Mucosa of stomach (tissue), 1 donor: ENCODE results near the gene SOX13.
A peak's percentile ranks its signal among the peaks of the same experiment; 100 is the strongest.

ENCODE experiments used
- H3K27me3 ChIP-seq: one replicate; pipeline ENCODE4 v1.7.0; 2013; ENCODE audit warnings: mild to moderate bottlenecking, low read length; ENCODE audit not compliant: control insufficient read depth, insufficient read depth
- H3K36me3 ChIP-seq: one replicate; pipeline ENCODE4 v1.7.0; 2013; ENCODE audit warnings: low read length; ENCODE audit not compliant: control insufficient read depth, insufficient read depth
- H3K4me1 ChIP-seq: one replicate; pipeline ENCODE4 v1.7.0; 2013; ENCODE audit warnings: mild to moderate bottlenecking, low read length; ENCODE audit not compliant: control insufficient read depth, insufficient read depth
- H3K4me3 ChIP-seq: one replicate; pipeline ENCODE4 v1.7.0; 2013; ENCODE audit warnings: low read length
- H3K9ac ChIP-seq: one replicate; pipeline ENCODE4 v1.7.0; 2013; ENCODE audit warnings: mild to moderate bottlenecking, low read length, moderate library complexity
- H3K9me3 ChIP-seq: one replicate; pipeline ENCODE4 v1.7.0; 2013; ENCODE audit warnings: mild to moderate bottlenecking, low read length, moderate library complexity; ENCODE audit not compliant: control insufficient read depth
- donor health status: Pancreatic carcinoma.

The SOX13 gene

GRCh38 chr1:204121840-204122555 lies 49.1 kb downstream of the SOX13 start:
- Histone ChIP-seq H3K36me3 (no peaks in the 10 kb centered on the region), H3K27me3 (no peaks in the 10 kb centered on the region), H3K9ac (no peak overlapping the region)

GRCh38 chr1:204123376-204123775 lies 50.5 kb downstream of the SOX13 start:
- Histone ChIP-seq H3K27me3 (no peaks in the 10 kb centered on the region), H3K36me3 (no peaks in the 10 kb centered on the region), H3K9me3 (no peaks in the 10 kb centered on the region), H3K4me3 (no peak overlapping the region), H3K4me1 (no peaks in the 10 kb centered on the region), H3K9ac (no peak overlapping the region)

More at GRCh38 chr1:204121840-204122555, 49.1 kb downstream of the SOX13 start:
- H3K4me1 ChIP-seq, result no peaks in the 10 kb centered on the region
- H3K9me3 ChIP-seq, result no peaks in the 10 kb centered on the region
- H3K4me3 ChIP-seq, result no peak overlapping the region

- H3K4me1 ChIP-seq, result peaks cover 10% of the 10 kb centered on the region
- H3K9me3 ChIP-seq, result no peaks in the 10 kb centered on the region
- H3K36me3 ChIP-seq, result no peaks in the 10 kb centered on the region
- H3K9ac ChIP-seq, result no peak overlapping the region
- no peaks in the 10 kb centered on the region for H3K27me3 ChIP-seq
- H3K4me3 ChIP-seq, result no peak overlapping the region
Observed at GRCh38 chr1:204124639-204125038, 51.7 kb downstream of the SOX13 start.

GRCh38 chr1:204125759-204126351 lies 52.9 kb downstream of the SOX13 start:
- Histone ChIP-seq H3K9me3 (no peaks in the 10 kb centered on the region), H3K4me1 (peaks cover 21% of the 10 kb centered on the region), H3K4me3 (no peak overlapping the region), H3K9ac (no peak overlapping the region), H3K36me3 (no peaks in the 10 kb centered on the region), H3K27me3 (no peaks in the 10 kb centered on the region)

- Histone ChIP-seq H3K9me3 (no peaks in the 10 kb centered on the region), H3K27me3 (no peaks in the 10 kb centered on the region), H3K9ac (no peak overlapping the region), H3K36me3 (no peaks in the 10 kb centered on the region), H3K4me1 (peaks cover 26% of the 10 kb centered on the region), H3K4me3 (no peak overlapping the region)
Observed at GRCh38 chr1:204126386-204126785, 53.5 kb downstream of the SOX13 start.

GRCh38 chr1:204126956-204127355 lies 54.0 kb downstream of the SOX13 start:
- no peaks in the 10 kb centered on the region for H3K36me3 ChIP-seq
- H3K9me3 ChIP-seq, result no peaks in the 10 kb centered on the region
- H3K4me1 ChIP-seq, result peaks cover 26% of the 10 kb centered on the region
- no peak overlapping the region for H3K4me3 ChIP-seq
- H3K9ac ChIP-seq, result no peak overlapping the region
- H3K27me3 ChIP-seq, result no peaks in the 10 kb centered on the region

GRCh38 chr1:204127597-204128242 lies 54.8 kb downstream of the SOX13 start:
- Histone ChIP-seq H3K9ac (no peak overlapping the region), H3K4me1 (peaks cover 26% of the 10 kb centered on the region), H3K27me3 (no peaks in the 10 kb centered on the region), H3K9me3 (no peaks in the 10 kb centered on the region), H3K4me3 (no peak overlapping the region), H3K36me3 (no peaks in the 10 kb centered on the region)

- no peaks in the 10 kb centered on the region for H3K27me3 ChIP-seq
- no peaks in the 10 kb centered on the region for H3K36me3 ChIP-seq
- no peaks in the 10 kb centered on the region for H3K9me3 ChIP-seq
- no peak overlapping the region for H3K9ac ChIP-seq
- peaks cover 26% of the 10 kb centered on the region for H3K4me1 ChIP-seq
- H3K4me3 ChIP-seq, result no peak overlapping the region
Observed at GRCh38 chr1:204128464-204128963, 55.6 kb downstream of the SOX13 start.

GRCh38 chr1:204128964-204129896 lies 56.3 kb downstream of the SOX13 start:
- no peaks in the 10 kb centered on the region for H3K36me3 ChIP-seq
- peak overlapping the region; percentile 79 for H3K9ac ChIP-seq
- H3K4me3 ChIP-seq, result peak overlapping the region; percentile 31
- no peaks in the 10 kb centered on the region for H3K9me3 ChIP-seq
- H3K27me3 ChIP-seq, result no peaks in the 10 kb centered on the region
- H3K4me1 ChIP-seq, result peaks cover 26% of the 10 kb centered on the region

GRCh38 chr1:204130178-204130577 lies 57.3 kb downstream of the SOX13 start:
- no peak overlapping the region for H3K9ac ChIP-seq
- H3K4me3 ChIP-seq, result no peak overlapping the region
- peaks cover 26% of the 10 kb centered on the region for H3K4me1 ChIP-seq
- no peaks in the 10 kb centered on the region for H3K36me3 ChIP-seq
- H3K27me3 ChIP-seq, result no peaks in the 10 kb centered on the region
- no peaks in the 10 kb centered on the region for H3K9me3 ChIP-seq

GRCh38 chr1:204130981-204131892 lies 58.3 kb downstream of the SOX13 start:
- H3K9ac ChIP-seq, result no peak overlapping the region
- H3K4me1 ChIP-seq, result peaks cover 26% of the 10 kb centered on the region
- no peaks in the 10 kb centered on the region for H3K9me3 ChIP-seq

More at GRCh38 chr1:204130981-204131892, 58.3 kb downstream of the SOX13 start:
- no peaks in the 10 kb centered on the region for H3K27me3 ChIP-seq
- no peaks in the 10 kb centered on the region for H3K36me3 ChIP-seq
- no peak overlapping the region for H3K4me3 ChIP-seq
